H1 (cell line): Measurements from ENCODE around the gene DSG4. TPM values are rescaled to one million over a fixed set of nuclear protein-coding genes. Genes with fewer than 3 reads are reported as not detected.

Experiments used
- CTCF ChIA-PET: fragments of 300-600 bp; sonication (Branson Sonifier 250); formaldehyde crosslinking; loops from one replicate; lab custom pipeline; 2021; ENCODE audit not compliant: partially characterized antibody; lab: Charles Lee
- POLR2A ChIA-PET: fragments of 300-600 bp; sonication (Branson Sonifier 250); formaldehyde crosslinking; loops from one replicate; lab custom pipeline; 2021; ENCODE audit warnings: inconsistent platforms; ENCODE audit not compliant: partially characterized antibody; lab: Charles Lee
- DNase-seq, 2 experiments: peaks; one replicate each; pipeline versions ENCODE4 v3.0.0 to v3.0.0-alpha.2; 2010 to 2022; ENCODE audit warnings: low spot score in 2 of 2, low read depth in 1 of 2, mixed read lengths in 1 of 2
- FAIRE-seq: peaks from 2 replicates; lab custom pipeline; 2011; peaks lifted over from hg19 to GRCh38; lab: Jason Lieb, UNC
- H2AFZ ChIP-seq: 2 replicates; pipeline ENCODE4 v1.8.1; 2012; ENCODE audit warnings: low read length, inconsistent platforms
- H2AK5ac ChIP-seq: 2 replicates; pipeline ENCODE4 v1.6.1; 2013; ENCODE audit warnings: low read depth, low read length
- H2BK120ac ChIP-seq: replicated peaks from 2 replicates; pipeline ENCODE3; 2013; ENCODE audit warnings: low read depth, low read length, inconsistent platforms
- H2BK12ac ChIP-seq: 2 replicates; pipeline ENCODE4 v1.6.1; 2013; ENCODE audit warnings: low read depth, low read length
- H2BK15ac ChIP-seq: 2 replicates; pipeline ENCODE4 v1.6.1; 2013; ENCODE audit warnings: low read length
- H2BK20ac ChIP-seq: 2 replicates; pipeline ENCODE4 v1.6.1; 2013; ENCODE audit warnings: low read length
- H2BK5ac ChIP-seq: 2 replicates; pipeline ENCODE4 v1.6.1; 2013; ENCODE audit warnings: low read depth, low read length
- H3K14ac ChIP-seq: 2 replicates; pipeline ENCODE4 v1.6.1; 2013; ENCODE audit warnings: inconsistent platforms; ENCODE audit not compliant: insufficient read length
- H3K18ac ChIP-seq: 2 replicates; pipeline ENCODE4 v1.6.1; 2013; ENCODE audit warnings: low read length; ENCODE audit errors: extremely low read depth
- H3K23ac ChIP-seq: 2 replicates; pipeline ENCODE4 v1.6.1; 2013; ENCODE audit warnings: inconsistent platforms; ENCODE audit not compliant: insufficient read length
- H3K23me2 ChIP-seq: 2 replicates; pipeline ENCODE4 v1.6.1; 2013; ENCODE audit warnings: low read depth, low read length
- H3K27ac ChIP-seq: 2 replicates; pipeline ENCODE4 v1.6.1; 2011; ENCODE audit warnings: low read depth, low read length, inconsistent platforms
- H3K27me3 ChIP-seq, 4 experiments: replicated peaks in 1 of 4; 1 replicate in 1 of 4; 2 replicates in 3 of 4; pipeline versions ENCODE4 v1.6.1 to v1.8.1; 2011 to 2013; ENCODE audit warnings: low read length in 3 of 4, mild to moderate bottlenecking in 3 of 4, inconsistent platforms in 2 of 4, mixed read lengths in 2 of 4, moderate library complexity in 1 of 4; ENCODE audit not compliant: control insufficient read depth in 3 of 4, insufficient read depth in 3 of 4; ENCODE audit errors: extremely low read depth in 1 of 4
- H3K36me3 ChIP-seq, 4 experiments: 2 replicates each; pipeline versions ENCODE4 v1.6.1 to v1.8.1; 2011 to 2013; ENCODE audit warnings: mild to moderate bottlenecking in 4 of 4, low read length in 3 of 4, moderate library complexity in 2 of 4, control low read depth in 1 of 4, inconsistent platforms in 1 of 4; ENCODE audit not compliant: insufficient read depth in 4 of 4, control insufficient read depth in 2 of 4
- H3K4ac ChIP-seq: replicated peaks from 2 replicates; pipeline ENCODE3; 2013; ENCODE audit warnings: low read length, low read depth, mixed read lengths, inconsistent platforms; ENCODE audit not compliant: insufficient read length
- H3K4me1 ChIP-seq, 4 experiments: replicated peaks in 1 of 4; 1 replicate in 1 of 4; 2 replicates in 3 of 4; pipeline versions ENCODE4 v1.6.1 to v1.8.1; 2011 to 2013; ENCODE audit warnings: low read length in 3 of 4, inconsistent platforms in 2 of 4, mixed read lengths in 1 of 4; ENCODE audit not compliant: insufficient read depth in 4 of 4, control insufficient read depth in 3 of 4
- H3K4me2 ChIP-seq, 2 experiments: 2 replicates each; pipeline versions ENCODE4 v1.6.1 to v1.8.1; 2011 to 2013; ENCODE audit warnings: low read depth in 2 of 2, low read length in 2 of 2, control low read depth in 1 of 2, inconsistent platforms in 1 of 2, mild to moderate bottlenecking in 1 of 2; ENCODE audit not compliant: insufficient read depth in 1 of 2
- H3K4me3 ChIP-seq, 4 experiments: fragments of 200-600, 300-600 bp in 1 of 4; sonication (generic), shearing (Covaris generic), sonication (Bioruptor Twin) in 1 of 4; 2 replicates each; pipeline versions ENCODE4 v1.5.1 to v1.8.1; 2011 to 2016; ENCODE audit warnings: low read length in 4 of 4, low read depth in 3 of 4, control low read depth in 2 of 4, inconsistent platforms in 2 of 4, mild to moderate bottlenecking in 2 of 4, mixed read lengths in 1 of 4, moderate library complexity in 1 of 4; ENCODE audit not compliant: insufficient read depth in 2 of 4; ENCODE audit errors: extremely low read depth in 1 of 4
- H3K56ac ChIP-seq: replicated peaks from 2 replicates; pipeline ENCODE3; 2013; ENCODE audit warnings: low read depth, mild to moderate bottlenecking, mixed read lengths, low read length, inconsistent platforms; ENCODE audit not compliant: insufficient read length
- H3K79me1 ChIP-seq: 2 replicates; pipeline ENCODE4 v1.6.1; 2013; ENCODE audit warnings: low read depth, low read length, control low read depth
- H3K79me2 ChIP-seq, 2 experiments: 2 replicates each; pipeline versions ENCODE4 v1.6.1 to v1.8.1; 2012 to 2013; ENCODE audit warnings: low read length in 2 of 2, mild to moderate bottlenecking in 2 of 2, inconsistent platforms in 1 of 2; ENCODE audit not compliant: insufficient read depth in 2 of 2, control insufficient read depth in 1 of 2
- H3K9ac ChIP-seq, 4 experiments: replicated peaks in 1 of 4; 1 replicate in 1 of 4; 2 replicates in 3 of 4; pipeline versions ENCODE4 v1.6.1 to v1.8.1; 2011 to 2013; ENCODE audit warnings: low read depth in 3 of 4, low read length in 3 of 4, control low read depth in 2 of 4, mild to moderate bottlenecking in 2 of 4, moderate library complexity in 2 of 4, inconsistent platforms in 1 of 4; ENCODE audit errors: extremely low read depth in 1 of 4
- H3K9me3 ChIP-seq, 2 experiments: 2 replicates each; pipeline versions ENCODE4 v1.6.1 to v1.8.1; 2012 to 2013; ENCODE audit warnings: mild to moderate bottlenecking in 2 of 2, moderate library complexity in 2 of 2, control low read depth in 1 of 2, inconsistent platforms in 1 of 2, low read depth in 1 of 2, low read length in 1 of 2, mixed read lengths in 1 of 2; ENCODE audit not compliant: insufficient read depth in 2 of 2
- H4K20me1 ChIP-seq, 2 experiments: replicated peaks in 1 of 2; 2 replicates each; pipeline versions ENCODE3 to v1.8.1; 2011 to 2013; ENCODE audit warnings: inconsistent platforms in 2 of 2, low read length in 2 of 2, mild to moderate bottlenecking in 1 of 2; ENCODE audit not compliant: insufficient read depth in 2 of 2, control insufficient read depth in 1 of 2
- H4K5ac ChIP-seq: 2 replicates; pipeline ENCODE4 v1.6.1; 2013; ENCODE audit warnings: low read length, low read depth, mixed read lengths, inconsistent platforms; ENCODE audit not compliant: insufficient read length
- H4K8ac ChIP-seq: 2 replicates; pipeline ENCODE4 v1.8.0; 2013; ENCODE audit warnings: mild to moderate bottlenecking, moderate library complexity, low read length, inconsistent platforms; ENCODE audit not compliant: insufficient read depth; ENCODE audit errors: extremely low read depth
- H4K91ac ChIP-seq: replicated peaks from 2 replicates; pipeline ENCODE3; 2013; ENCODE audit warnings: low read length, mixed read lengths, inconsistent platforms; ENCODE audit not compliant: insufficient read length
- ATF2 ChIP-seq: IDR thresholded peaks from 2 replicates; pipeline ENCODE4 v1.6.1; 2012; ENCODE audit warnings: low read length, inconsistent platforms
- ATF3 ChIP-seq: IDR thresholded peaks from 2 replicates; pipeline ENCODE4 v1.6.1; 2011; ENCODE audit warnings: low read depth, mild to moderate bottlenecking, low read length; ENCODE audit not compliant: insufficient read depth
- CBX8 ChIP-seq: fragments of 300-800, 300-1000 bp; sonication (generic); IDR thresholded peaks from 2 replicates; pipeline ENCODE4 v1.7.1; 2016; ENCODE audit warnings: low read depth, low read length, borderline replicate concordance
- CTBP2 ChIP-seq: IDR thresholded peaks from 2 replicates; pipeline ENCODE4 v1.7.0; 2011; ENCODE audit warnings: borderline replicate concordance, mild to moderate bottlenecking, moderate library complexity, mixed read lengths, low read length; ENCODE audit not compliant: insufficient read depth, insufficient read length
- HDAC2 ChIP-seq, 2 experiments: fragments of 300-600 bp in 1 of 2; sonication (generic) in 1 of 2; IDR thresholded peaks; 2 replicates each; pipeline ENCODE4 v1.6.1; 2011 to 2012; ENCODE audit warnings: low read depth in 2 of 2, low read length in 2 of 2, mild to moderate bottlenecking in 2 of 2, moderate library complexity in 2 of 2, borderline replicate concordance in 1 of 2, inconsistent platforms in 1 of 2
- HDAC6 ChIP-seq: IDR thresholded peaks from one replicate; pipeline ENCODE4 v1.7.1; 2012; ENCODE audit warnings: low read depth, mild to moderate bottlenecking, inconsistent platforms, low read length, moderate library complexity
- KDM1A ChIP-seq: fragments of 200-600, 300-600 bp; sonication (generic); IDR thresholded peaks from 2 replicates; pipeline ENCODE4 v1.7.1; 2016; ENCODE audit warnings: mild to moderate bottlenecking, low read length, borderline replicate concordance
- PHF8 ChIP-seq: fragments of 200-600 bp; sonication (generic); conservative IDR thresholded peaks from 2 replicates; pipeline ENCODE4 v1.7.1; 2012; ENCODE audit warnings: low read depth, mild to moderate bottlenecking, inconsistent platforms, low read length, moderate library complexity
- RAD21 ChIP-seq, 2 experiments: IDR thresholded peaks in 1 of 2; conservative IDR thresholded peaks in 1 of 2; 2 replicates each; pipeline ENCODE4 v1.6.1; 2011; ENCODE audit warnings: low read depth in 2 of 2, low read length in 2 of 2, improper control_type of control experiment in 1 of 2, inconsistent platforms in 1 of 2, mild to moderate bottlenecking in 1 of 2, moderate library complexity in 1 of 2
- RBBP5 ChIP-seq: IDR thresholded peaks from 2 replicates; pipeline ENCODE4 v1.7.1; 2012; ENCODE audit warnings: low read depth, mild to moderate bottlenecking, inconsistent platforms, low read length, moderate library complexity, borderline replicate concordance
- TCF12 ChIP-seq: IDR thresholded peaks from 2 replicates; pipeline ENCODE4 v1.6.1; 2011; ENCODE audit warnings: low read depth, mild to moderate bottlenecking, low read length
- WGBS, 2 experiments: shearing (Covaris generic) in 1 of 2; methylation state at CpG; one replicate each; pipeline versions ENCODE4 v1.1.6 to v1.1.7; 2013 to 2015; ENCODE audit warnings: low lambda C conversion rate in 2 of 2, mixed read lengths in 2 of 2, inconsistent platforms in 1 of 2, low coverage in 1 of 2, missing lambda C conversion rate in 1 of 2; ENCODE audit not compliant: insufficient replicate concordance in 2 of 2, insufficient coverage in 1 of 2, insufficient read length in 1 of 2; ENCODE audit errors: extremely low coverage in 1 of 2, missing lambda C conversion rate in 1 of 2; 5-methylcytosine and 5-hydroxymethylcytosine counted together
- polyA plus RNA-seq, 7 experiments: library from polyadenylated mRNA; depleted of rRNA in 3 of 7; stranded (reverse) in 5 of 7; unstranded in 2 of 7; fragments of >200 nt in 5 of 7; fragments of 200-250 nt in 2 of 7; gene quantifications; 1 replicate in 5 of 7; 2 replicates in 1 of 7; 4 replicates in 1 of 7; pipeline versions ENCODE4 v1.2.1 to v1.2.3, GENCODE V29; 2011 to 2013; ENCODE audit warnings: missing spikeins in 2 of 7, mixed read lengths in 2 of 7
- total RNA-seq: library from RNA; stranded (reverse); fragmentation: NEBNext Ultra II Directional; extraction: Animal tissue kit (Norgen Biotek cat#: 25700); gene quantifications from 2 replicates; pipeline ENCODE4 v1.2.1, GENCODE V29; 2021

The DSG4 gene
- total and polyA plus RNA-seq, 2 of the 8 experiments (the other 6 are each of a cell fraction or from before 2014, with no cell fraction given): not detected

- Histone ChIP-seq H2BK5ac (no peak overlapping the region), H3K56ac (no peak overlapping the region), H3K18ac (no peak overlapping the region), H3K4me3 (no peak overlapping the region), H3K36me3 (no peaks in the 10 kb centered on the region), H3K23me2 (no peaks in the 10 kb centered on the region), H2AK5ac (no peak overlapping the region), H3K23ac (no peak overlapping the region), H3K79me1 (no peaks in the 10 kb centered on the region), H4K5ac (no peak overlapping the region), H2BK15ac (no peak overlapping the region), H2AFZ (no peak overlapping the region), H2BK120ac (no peak overlapping the region), H4K91ac (no peak overlapping the region), H3K27ac (no peak overlapping the region), H3K4me1 (no peaks in the 10 kb centered on the region), H3K79me2 (no peaks in the 10 kb centered on the region), H3K9me3 (no peaks in the 10 kb centered on the region), H4K8ac (no peak overlapping the region), H3K14ac (no peak overlapping the region), H3K4me2 (no peak overlapping the region), H3K27me3 (no peaks in the 10 kb centered on the region), H3K9ac (no peak overlapping the region), H2BK20ac (no peak overlapping the region), H2BK12ac (no peak overlapping the region), H3K4ac (no peak overlapping the region), H4K20me1 (no peaks in the 10 kb centered on the region)
- POLR2A ChIA-PET: no interaction called here
- FAIRE-seq (no peak), DNase-seq (no peak)
- 87% methylated on average over 4 of the region's 4 CpGs; no CpG with 5 or more reads in 1 of the 2 experiments for WGBS, 2 experiments
- CTCF ChIA-PET: interaction anchor here (1.7 to 2.4 kb wide), 2 partner anchors 15 to 168 kb away, joined by 6 to 12 read pairs; no protein-coding TSS in a partner anchor
- TF ChIP-seq RAD21 (IDR thresholded peaks at IDR 0.05 in 1 of 2, conservative IDR thresholded peaks at IDR 0.05 in 1 of 2; ENCODE audit: low read depth in 2 of 2, low read length in 2 of 2) (no peak), ATF2 (no peak), CBX8 (no peak), CTBP2 (no peak), RBBP5 (no peak), ATF3 (no peak), PHF8 (no peak), KDM1A (no peak), HDAC2 (IDR thresholded peaks at IDR 0.05; ENCODE audit: borderline replicate concordance in 1 of 2, low read depth in 2 of 2, low read length in 2 of 2) (no peak), HDAC6 (no peak), TCF12 (no peak)
Measured at GRCh38 chr18:31409276-31409675, 32.7 kb downstream of the DSG4 start.
